H9 (cell line): ENCODE results near the gene LINC01488. TPM values are rescaled to one million over a fixed set of nuclear protein-coding genes. Genes with fewer than 3 reads are reported as not detected.

Experiments
- DNase-seq: peaks from one replicate; pipeline ENCODE4 v3.0.0-alpha.2; 2017
- H2AFZ ChIP-seq: one replicate; pipeline ENCODE4 v1.6.1; 2013; ENCODE audit warnings: mild to moderate bottlenecking, low read length, control low read depth, moderate library complexity
- H2AK5ac ChIP-seq: 2 replicates; pipeline ENCODE4 v1.6.1; 2013; ENCODE audit warnings: low read length, control low read depth, mixed read lengths; ENCODE audit not compliant: insufficient read length
- H2BK120ac ChIP-seq: one replicate; pipeline ENCODE4 v1.6.1; 2013; ENCODE audit warnings: low read depth, mild to moderate bottlenecking, low read length, control low read depth, inconsistent platforms; ENCODE audit not compliant: poor library complexity, severe bottlenecking
- H2BK12ac ChIP-seq: 2 replicates; pipeline ENCODE4 v1.6.1; 2013; ENCODE audit warnings: low read length, control low read depth, mixed read lengths, low read depth; ENCODE audit not compliant: insufficient read length
- H2BK15ac ChIP-seq: 2 replicates; pipeline ENCODE4 v1.6.1; 2013; ENCODE audit warnings: low read depth, low read length, control low read depth
- H2BK20ac ChIP-seq: one replicate; pipeline ENCODE4 v1.6.1; 2013; ENCODE audit warnings: low read depth, mild to moderate bottlenecking, low read length, control low read depth, inconsistent platforms; ENCODE audit not compliant: poor library complexity, severe bottlenecking
- H2BK5ac ChIP-seq: 2 replicates; pipeline ENCODE4 v1.6.1; 2013; ENCODE audit warnings: low read length, control low read depth, mixed read lengths; ENCODE audit not compliant: insufficient read length
- H3K14ac ChIP-seq: 2 replicates; pipeline ENCODE4 v1.6.1; 2013; ENCODE audit warnings: low read length, control low read depth; ENCODE audit not compliant: insufficient read depth
- H3K18ac ChIP-seq: 2 replicates; pipeline ENCODE4 v1.6.1; 2013; ENCODE audit warnings: low read depth, mild to moderate bottlenecking, mixed read lengths, low read length, control low read depth; ENCODE audit not compliant: insufficient read length
- H3K23ac ChIP-seq: 2 replicates; pipeline ENCODE4 v1.6.1; 2013; ENCODE audit warnings: low read length, control low read depth, mixed read lengths, low read depth; ENCODE audit not compliant: insufficient read length
- H3K23me2 ChIP-seq: 2 replicates; pipeline ENCODE4 v1.6.1; 2013; ENCODE audit warnings: low read depth, mild to moderate bottlenecking, mixed read lengths, low read length, control low read depth; ENCODE audit not compliant: insufficient read length, poor library complexity, severe bottlenecking
- H3K27ac ChIP-seq: 2 replicates; pipeline ENCODE4 v1.5.1; 2013; ENCODE audit warnings: low read length, control low read depth, mixed read lengths, low read depth; ENCODE audit not compliant: insufficient read length
- H3K27me3 ChIP-seq: 2 replicates; pipeline ENCODE4 v1.6.1; 2013; ENCODE audit warnings: low read length, control low read depth, inconsistent platforms; ENCODE audit not compliant: insufficient read depth
- H3K4ac ChIP-seq: 2 replicates; pipeline ENCODE4 v1.6.1; 2013; ENCODE audit warnings: low read depth, mild to moderate bottlenecking, control low read depth, inconsistent platforms, low read length, moderate library complexity
- H3K4me1 ChIP-seq: 2 replicates; pipeline ENCODE4 v1.6.1; 2013; ENCODE audit warnings: low read length, control low read depth, inconsistent platforms; ENCODE audit not compliant: insufficient read depth
- H3K4me2 ChIP-seq: 2 replicates; pipeline ENCODE4 v1.6.1; 2013; ENCODE audit warnings: low read length, control low read depth, mixed read lengths; ENCODE audit not compliant: insufficient read length, insufficient read depth
- H3K56ac ChIP-seq: 2 replicates; pipeline ENCODE4 v1.6.1; 2013; ENCODE audit warnings: low read depth, mild to moderate bottlenecking, mixed read lengths, low read length, control low read depth; ENCODE audit not compliant: insufficient read length
- H3K79me1 ChIP-seq: 2 replicates; pipeline ENCODE4 v1.6.1; 2013; ENCODE audit warnings: low read depth, mild to moderate bottlenecking, moderate library complexity, low read length, control low read depth, inconsistent platforms; ENCODE audit not compliant: insufficient read depth, poor library complexity, severe bottlenecking
- H3K79me2 ChIP-seq: 2 replicates; pipeline ENCODE4 v1.6.1; 2013; ENCODE audit warnings: low read length, control low read depth, inconsistent platforms; ENCODE audit not compliant: insufficient read depth
- H3K9ac ChIP-seq: 2 replicates; pipeline ENCODE4 v1.6.1; 2013; ENCODE audit warnings: low read length, control low read depth, mixed read lengths; ENCODE audit not compliant: insufficient read length; ENCODE audit errors: extremely low read depth
- H3K9me3 ChIP-seq: one replicate; pipeline ENCODE4 v1.6.1; 2013; ENCODE audit warnings: low read depth, low read length, inconsistent platforms; ENCODE audit not compliant: control insufficient read depth
- H3T11ph ChIP-seq: one replicate; pipeline ENCODE4 v1.6.1; 2013; ENCODE audit warnings: mild to moderate bottlenecking, low read length, control low read depth, inconsistent platforms
- H4K20me1 ChIP-seq: one replicate; pipeline ENCODE4 v1.6.1; 2013; ENCODE audit not compliant: control insufficient read depth, insufficient read length, insufficient read depth
- H4K5ac ChIP-seq: 2 replicates; pipeline ENCODE4 v1.6.1; 2013; ENCODE audit warnings: low read depth, mild to moderate bottlenecking, mixed read lengths, low read length, control low read depth; ENCODE audit not compliant: insufficient read length
- H4K8ac ChIP-seq: replicated peaks from 2 replicates; pipeline ENCODE4 v1.6.1; 2013; ENCODE audit warnings: low read length, control low read depth, mixed read lengths, low read depth; ENCODE audit not compliant: insufficient read length
- H4K91ac ChIP-seq: 2 replicates; pipeline ENCODE4 v1.6.1; 2013; ENCODE audit warnings: low read depth, mild to moderate bottlenecking, moderate library complexity, mixed read lengths, low read length, control low read depth; ENCODE audit not compliant: insufficient read length
- H3K27ac Mint-ChIP-seq, 3 experiments: 2 replicates in 2 of 3; 3 replicates in 1 of 3; pipeline ENCODE4 v1.8.0; 2020 to 2021; ENCODE audit warnings: mixed read lengths in 3 of 3, mild to moderate bottlenecking in 1 of 3, moderate library complexity in 1 of 3
- H3K27me3 Mint-ChIP-seq: 2 replicates; pipeline ENCODE4 v1.8.0; 2021; ENCODE audit warnings: low read depth, mild to moderate bottlenecking, moderate library complexity, mixed read lengths
- H3K36me3 Mint-ChIP-seq, 3 experiments: 2 replicates in 2 of 3; 3 replicates in 1 of 3; pipeline ENCODE4 v1.8.0; 2020 to 2021; ENCODE audit warnings: low read depth in 3 of 3, mixed read lengths in 3 of 3; ENCODE audit not compliant: insufficient read depth in 1 of 3
- H3K4me1 Mint-ChIP-seq, 2 experiments: 2 replicates each; pipeline ENCODE4 v1.8.0; 2020; ENCODE audit warnings: mixed read lengths in 2 of 2
- H3K4me3 Mint-ChIP-seq, 2 experiments: 2 replicates in 1 of 2; 3 replicates in 1 of 2; pipeline ENCODE4 v1.8.0; 2020 to 2021; ENCODE audit warnings: mild to moderate bottlenecking in 2 of 2, mixed read lengths in 2 of 2, moderate library complexity in 1 of 2
- H3K9me3 Mint-ChIP-seq, 2 experiments: 2 replicates in 1 of 2; 3 replicates in 1 of 2; pipeline ENCODE4 v1.8.0; 2020; ENCODE audit warnings: mild to moderate bottlenecking in 2 of 2, mixed read lengths in 2 of 2, moderate library complexity in 1 of 2
- WGBS: extraction: QIAGEN DNeasy Blood & Tissue Kit; methylation state at CpG from one replicate; pipeline ENCODE4 v1.1.7; 2013; ENCODE audit warnings: missing lambda C conversion rate, low lambda C conversion rate, mixed read lengths; ENCODE audit not compliant: insufficient read length; ENCODE audit errors: extremely low coverage; 5-methylcytosine and 5-hydroxymethylcytosine counted together
- total RNA-seq: library from RNA; stranded (reverse); gene quantifications from 2 replicates; pipeline ENCODE4 v1.2.1, GENCODE V29; 2021
- TF ChIP-seq, protein P1 (sequence below): fragments of 200-600 bp; sonication (generic); conservative IDR thresholded peaks from 3 replicates; pipeline ENCODE4 v1.8.0; 2021; ENCODE audit warnings: antibody characterized with exemption, mild to moderate bottlenecking

LINC01488 gene
- total RNA-seq, 1 experiment from 2014 or later: not detected

DNA sequence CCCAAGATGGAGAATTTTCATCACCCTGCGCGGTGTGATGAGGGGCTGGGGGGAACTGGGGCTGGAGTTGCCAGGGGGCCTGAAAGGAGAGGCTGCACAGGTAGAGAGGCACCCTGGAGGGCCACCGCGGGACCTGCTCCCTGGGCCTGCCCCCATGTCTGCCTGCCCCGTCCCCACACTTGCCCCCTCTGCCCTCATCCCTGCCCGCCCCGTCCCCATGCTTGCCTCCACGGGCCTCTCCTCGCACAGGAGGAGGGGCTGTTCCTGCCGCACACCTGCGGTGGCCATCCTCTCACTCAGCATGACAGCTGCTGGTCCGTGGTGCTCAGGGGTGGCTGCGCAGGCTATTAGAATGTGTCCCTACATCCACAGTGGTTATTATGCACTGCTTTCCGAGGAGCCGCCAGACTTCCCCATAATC lies 43.5 kb downstream of the LINC01488 start:
- Histone ChIP-seq H2BK15ac (no peak overlapping the region), H3K18ac (no peak overlapping the region), H3K4me2 (no peak overlapping the region), H4K20me1 (no peaks in the 10 kb centered on the region), H3K4ac (no peak overlapping the region), H3K4me1 (peaks cover 11% of the 10 kb centered on the region; the same call in 1 of the 2 replicates), H3K56ac (no peak overlapping the region), H3T11ph (no peak overlapping the region), H2BK5ac (no peak overlapping the region), H2AFZ (no peak overlapping the region), H3K27me3 (no peaks in the 10 kb centered on the region), H2AK5ac (no peak overlapping the region), H4K91ac (no peak overlapping the region), H2BK12ac (no peak overlapping the region), H3K23me2 (no peaks in the 10 kb centered on the region), H3K79me2 (no peaks in the 10 kb centered on the region), H3K9ac (no peak overlapping the region), H3K9me3 (no peaks in the 10 kb centered on the region), H3K27ac (no peak overlapping the region), H4K5ac (no peak overlapping the region), H3K14ac (no peak overlapping the region), H2BK20ac (no peak overlapping the region), H2BK120ac (no peak overlapping the region), H3K79me1 (no peaks in the 10 kb centered on the region), H3K23ac (no peak overlapping the region), H4K8ac (no peak overlapping the region)
- no CpG with 5 or more reads among the region's 15 CpGs for WGBS
- Mint-ChIP-seq H3K36me3 (no peaks in the 10 kb centered on the region), H3K4me3 (no peak overlapping the region), H3K27me3 (peaks cover 13% of the 10 kb centered on the region), H3K4me1 (peaks cover 53 to 54% of the 10 kb centered on the region in 2 experiments), H3K27ac (no peak overlapping the region), H3K9me3 (no peaks in the 10 kb centered on the region)
- TF ChIP-seq, protein P1, sequence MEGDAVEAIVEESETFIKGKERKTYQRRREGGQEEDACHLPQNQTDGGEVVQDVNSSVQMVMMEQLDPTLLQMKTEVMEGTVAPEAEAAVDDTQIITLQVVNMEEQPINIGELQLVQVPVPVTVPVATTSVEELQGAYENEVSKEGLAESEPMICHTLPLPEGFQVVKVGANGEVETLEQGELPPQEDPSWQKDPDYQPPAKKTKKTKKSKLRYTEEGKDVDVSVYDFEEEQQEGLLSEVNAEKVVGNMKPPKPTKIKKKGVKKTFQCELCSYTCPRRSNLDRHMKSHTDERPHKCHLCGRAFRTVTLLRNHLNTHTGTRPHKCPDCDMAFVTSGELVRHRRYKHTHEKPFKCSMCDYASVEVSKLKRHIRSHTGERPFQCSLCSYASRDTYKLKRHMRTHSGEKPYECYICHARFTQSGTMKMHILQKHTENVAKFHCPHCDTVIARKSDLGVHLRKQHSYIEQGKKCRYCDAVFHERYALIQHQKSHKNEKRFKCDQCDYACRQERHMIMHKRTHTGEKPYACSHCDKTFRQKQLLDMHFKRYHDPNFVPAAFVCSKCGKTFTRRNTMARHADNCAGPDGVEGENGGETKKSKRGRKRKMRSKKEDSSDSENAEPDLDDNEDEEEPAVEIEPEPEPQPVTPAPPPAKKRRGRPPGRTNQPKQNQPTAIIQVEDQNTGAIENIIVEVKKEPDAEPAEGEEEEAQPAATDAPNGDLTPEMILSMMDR: no peak
- DNase-seq: peak; percentile 24
